DMS79 (cell line): ENCODE results near the gene ZNF750.

ENCODE experiments used
- DNase-seq: peaks from one replicate; lab custom pipeline; 2025; lab: John Stamatoyannopoulos, UW

The ZNF750 gene

GRCh38 chr17:82812058-82812457 lies 27.8 kb downstream of the ZNF750 start:
- DNase-seq: no peak

DNA sequence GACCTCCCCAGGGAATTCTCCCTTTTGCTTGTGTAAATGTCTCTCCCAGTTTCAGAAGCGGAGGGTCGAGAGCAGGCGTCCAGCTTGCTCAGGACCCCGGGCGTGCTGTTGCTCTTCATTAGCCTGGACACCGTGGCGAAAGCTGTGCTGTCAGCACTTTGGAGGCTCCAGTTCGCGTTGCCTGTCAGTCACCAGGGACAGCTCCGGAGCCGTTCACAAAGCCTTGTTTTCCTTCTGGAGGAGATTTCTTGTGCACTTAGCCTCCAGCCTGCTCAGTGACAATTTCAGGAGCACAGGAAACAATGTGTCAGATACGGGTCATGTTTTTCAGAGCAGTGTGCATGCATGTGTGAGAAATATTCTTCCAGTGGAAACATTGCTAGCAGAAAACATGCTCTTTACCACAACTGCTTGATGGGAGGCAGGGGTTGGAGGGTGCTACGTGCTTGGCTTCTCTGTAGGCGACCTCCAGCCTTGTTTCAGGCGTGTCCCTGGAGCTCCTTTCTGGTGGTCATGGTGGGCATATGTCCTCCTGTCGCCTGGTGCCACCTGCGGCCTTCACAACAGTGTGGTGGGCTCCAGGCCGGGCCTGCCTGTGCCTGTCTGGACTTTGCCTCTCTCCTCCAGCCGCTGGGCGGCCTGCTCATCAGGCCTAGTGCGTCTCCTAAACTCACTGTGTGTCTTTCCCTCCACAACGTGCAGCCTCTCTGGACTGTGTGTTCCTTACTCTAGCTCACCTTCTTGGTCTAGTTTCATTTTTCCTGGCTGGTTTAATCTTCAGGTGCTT lies 29.0 kb downstream of the ZNF750 start:
- DNase-seq: no peak

DNA sequence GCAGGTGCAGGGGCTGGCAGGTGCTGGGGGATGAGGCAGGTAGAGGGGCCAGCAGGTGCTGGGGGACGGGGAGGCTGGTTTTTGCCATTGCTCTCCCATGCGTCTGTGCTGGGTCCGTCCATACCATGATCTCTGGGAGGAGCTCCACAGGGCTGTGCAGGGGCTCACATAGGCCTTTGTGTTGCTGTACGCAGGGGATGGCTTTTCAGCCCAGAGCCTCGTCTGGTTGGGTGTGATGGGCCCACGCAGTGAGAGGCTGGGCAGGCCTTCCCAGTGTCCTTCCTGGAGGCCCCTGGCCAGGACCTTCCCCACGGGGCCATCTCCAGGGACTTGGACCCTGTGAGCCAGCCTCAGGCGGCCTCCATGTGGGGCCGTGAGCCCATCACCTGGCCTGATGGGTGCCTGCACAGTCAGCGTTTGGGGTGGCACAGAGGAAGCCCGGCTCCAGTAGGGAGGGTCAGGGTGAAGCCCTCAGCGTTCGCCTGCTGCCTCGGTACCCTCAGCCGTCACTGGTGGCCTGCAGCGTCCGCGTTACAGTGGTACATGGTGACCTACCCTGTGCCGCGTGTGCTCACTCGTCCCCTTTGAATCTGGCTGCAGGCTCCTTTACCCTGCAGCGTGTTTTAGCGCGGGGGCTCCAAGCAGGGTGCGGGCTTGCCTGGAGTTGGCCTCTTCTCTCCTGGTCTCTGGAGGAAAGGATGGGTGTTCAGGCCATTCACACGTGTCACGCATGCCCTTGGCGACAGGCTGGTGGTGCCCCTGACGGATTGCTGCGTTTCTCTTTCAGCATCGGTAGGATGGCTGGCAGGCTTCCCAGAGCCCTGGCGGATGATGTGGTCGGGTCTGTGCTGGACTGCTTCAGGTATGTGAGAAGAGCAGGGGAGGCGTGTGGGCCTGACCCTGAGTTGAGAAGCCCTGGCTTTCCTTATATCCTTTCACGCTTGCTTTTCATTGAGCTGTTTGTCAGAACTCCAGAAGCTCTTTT lies 30.6 kb downstream of the ZNF750 start:
- no peak for DNase-seq

DNA sequence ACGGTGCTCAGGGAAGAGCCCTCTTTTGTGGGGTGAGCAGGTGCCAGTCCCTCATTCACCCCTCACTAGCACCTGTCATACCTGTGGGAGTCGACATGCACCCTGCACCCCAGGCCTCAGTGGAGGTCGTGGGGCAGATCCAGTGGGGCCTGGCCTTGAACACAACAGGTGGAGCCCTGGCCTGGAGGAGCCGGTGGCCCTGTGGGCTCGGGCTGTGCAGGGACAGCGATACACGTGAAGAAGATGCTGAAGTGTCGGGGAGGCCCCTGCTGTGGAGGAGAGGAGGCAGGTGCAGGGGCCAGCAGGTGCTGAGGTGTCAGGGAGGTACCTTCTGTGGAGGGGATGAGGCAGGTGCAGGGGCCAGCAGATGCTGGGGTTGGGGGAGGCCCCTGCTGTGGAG lies 31.8 kb downstream of the ZNF750 start:
- no peak for DNase-seq

- DNase-seq: no peak
Measured at GRCh38 chr17:82807562-82807961, 32.3 kb downstream of the ZNF750 start.

GRCh38 chr17:82807101-82807500 lies 32.7 kb downstream of the ZNF750 start:
- DNase-seq: no peak

- no peak for DNase-seq
Measured at GRCh38 chr17:82806645-82807044, 33.2 kb downstream of the ZNF750 start.

- no peak for DNase-seq
Measured at GRCh38 chr17:82805823-82806222, 34.0 kb downstream of the ZNF750 start.

GRCh38 chr17:82805254-82805653 lies 34.6 kb downstream of the ZNF750 start:
- no peak for DNase-seq

GRCh38 chr17:82804442-82805191 lies 35.2 kb downstream of the ZNF750 start:
- DNase-seq: no peak

DNA sequence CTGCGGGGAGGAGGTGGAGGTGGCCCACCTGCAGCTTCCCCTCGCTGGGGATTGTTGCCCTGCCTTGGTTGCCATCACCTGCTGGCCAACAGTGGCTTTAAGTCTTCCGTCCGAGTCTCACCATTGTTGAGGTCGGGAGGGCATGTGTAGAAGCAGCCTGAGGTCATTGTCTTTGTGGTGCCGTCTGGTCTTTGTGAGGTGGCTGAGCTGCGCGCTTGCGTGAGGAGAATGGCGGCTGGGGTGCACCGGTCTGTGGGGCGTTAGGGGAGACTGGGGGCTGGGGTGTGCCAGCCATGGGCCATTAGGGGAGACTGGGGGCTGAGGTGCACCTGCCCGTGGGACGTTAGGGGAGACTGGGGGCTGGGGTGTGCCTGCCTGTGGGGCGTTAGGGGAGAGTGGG lies 36.2 kb downstream of the ZNF750 start:
- DNase-seq: no peak

- no peak for DNase-seq
Measured at GRCh38 chr17:82803185-82803584, 36.6 kb downstream of the ZNF750 start.

DNA sequence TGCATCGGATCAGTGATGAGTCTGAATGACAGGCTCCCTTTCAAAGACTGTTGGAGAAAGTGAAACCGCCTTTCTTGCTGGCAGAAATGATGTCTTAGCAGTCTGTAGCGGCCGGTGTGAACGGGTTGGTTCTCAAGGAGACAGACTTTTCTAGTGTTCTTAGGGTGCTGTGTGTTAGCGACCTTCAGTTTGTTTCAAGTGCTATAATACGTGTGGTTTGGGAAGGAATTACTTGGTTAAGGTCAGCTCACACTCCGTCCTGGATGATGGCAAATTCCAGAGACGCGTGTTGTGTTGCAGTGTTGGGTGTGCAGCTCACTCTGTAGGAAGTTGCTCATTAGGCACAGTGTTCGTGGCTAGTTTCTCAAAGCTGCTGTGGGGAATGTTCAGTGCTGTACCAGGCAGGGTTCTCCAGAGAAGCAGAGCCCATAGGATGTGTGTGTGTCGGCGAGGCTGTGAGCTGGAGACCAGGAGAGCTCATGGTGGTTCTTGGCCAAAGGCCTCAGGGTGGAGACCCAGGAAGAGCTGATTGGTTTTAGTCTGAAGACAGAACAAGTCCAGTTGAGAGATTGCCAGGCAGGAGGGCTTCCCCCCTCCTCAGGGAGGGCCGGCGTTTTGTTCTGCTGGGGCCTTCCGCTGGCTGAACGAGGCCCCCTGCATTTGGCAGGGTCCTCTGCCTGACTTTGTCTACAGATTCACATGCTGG lies 37.6 kb downstream of the ZNF750 start:
- no peak for DNase-seq

DNA sequence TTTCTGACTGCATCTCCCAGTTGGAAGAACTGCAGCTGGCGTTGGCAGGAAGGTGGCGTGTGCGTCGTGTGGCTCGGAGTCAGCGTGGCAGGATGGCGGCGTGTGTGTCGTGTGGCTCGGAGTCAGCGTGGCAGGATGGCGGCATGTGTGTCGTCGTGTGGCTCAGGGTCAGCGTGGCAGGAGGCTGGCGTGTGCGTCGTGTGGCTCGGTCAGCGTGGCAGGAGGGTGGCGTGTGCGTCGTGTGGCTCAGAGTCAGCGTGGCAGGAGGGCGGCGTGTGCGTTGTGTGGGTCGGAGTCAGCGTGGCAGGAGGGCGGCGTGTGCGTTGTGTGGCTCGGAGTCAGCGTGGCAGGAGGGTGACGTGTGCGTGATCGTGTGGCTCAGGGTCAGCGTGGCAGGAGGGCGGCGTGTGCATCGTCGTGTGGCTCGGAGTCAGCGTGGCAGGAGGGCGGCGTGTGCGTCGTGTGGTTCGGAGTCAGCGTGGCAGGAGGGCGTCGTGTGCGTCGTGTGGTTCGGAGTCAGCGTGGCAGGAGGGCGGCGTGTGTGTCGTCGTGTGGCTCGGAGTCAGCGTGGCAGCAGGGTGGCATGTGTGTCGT lies 38.3 kb downstream of the ZNF750 start:
- no peak for DNase-seq

DNA sequence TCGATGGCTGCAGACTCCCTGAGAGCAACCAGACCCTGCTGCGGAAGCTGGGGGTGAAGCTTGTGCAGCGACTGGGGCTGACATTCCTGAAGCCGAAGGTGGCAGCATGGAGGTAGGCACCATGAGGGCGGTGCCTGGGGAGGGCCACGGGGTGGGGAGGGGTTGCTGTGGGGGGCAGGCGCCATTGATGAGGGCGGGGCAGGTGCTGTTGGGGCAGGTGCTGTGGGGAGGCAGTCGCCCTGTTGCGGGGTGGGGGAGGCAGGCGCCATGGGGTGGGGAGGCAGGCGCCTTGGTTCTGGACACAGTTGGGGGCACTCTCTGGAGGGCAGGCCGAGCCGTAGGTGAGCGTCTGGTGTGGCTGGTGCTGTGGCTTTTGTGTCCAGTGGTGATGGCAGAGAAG lies 38.9 kb downstream of the ZNF750 start:
- DNase-seq: no peak

DNA sequence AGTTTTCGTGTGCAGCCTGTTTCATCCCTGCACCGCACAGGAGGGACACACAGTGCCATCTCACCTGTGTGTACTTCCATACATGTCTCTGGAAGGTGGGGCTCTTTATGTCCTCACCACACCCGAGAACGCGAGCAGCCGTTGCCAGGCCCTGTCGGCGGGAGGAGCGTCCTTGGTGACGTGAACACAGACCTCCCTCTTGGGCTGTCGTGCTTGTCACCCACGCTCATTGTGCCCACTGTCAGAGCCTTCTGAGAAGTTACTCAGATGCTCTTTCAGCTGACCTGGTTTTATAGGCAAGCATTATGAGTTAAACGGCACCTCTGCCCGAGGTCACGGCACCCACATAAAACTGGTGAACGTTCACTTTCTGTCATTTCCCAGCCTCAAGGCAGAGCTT lies 40.2 kb downstream of the ZNF750 start:
- no peak for DNase-seq

- no peak for DNase-seq
Measured at GRCh38 chr17:82798752-82799151, 41.1 kb downstream of the ZNF750 start.

- DNase-seq: no peak
Measured at GRCh38 chr17:82797061-82797460, 42.8 kb downstream of the ZNF750 start.

DNA sequence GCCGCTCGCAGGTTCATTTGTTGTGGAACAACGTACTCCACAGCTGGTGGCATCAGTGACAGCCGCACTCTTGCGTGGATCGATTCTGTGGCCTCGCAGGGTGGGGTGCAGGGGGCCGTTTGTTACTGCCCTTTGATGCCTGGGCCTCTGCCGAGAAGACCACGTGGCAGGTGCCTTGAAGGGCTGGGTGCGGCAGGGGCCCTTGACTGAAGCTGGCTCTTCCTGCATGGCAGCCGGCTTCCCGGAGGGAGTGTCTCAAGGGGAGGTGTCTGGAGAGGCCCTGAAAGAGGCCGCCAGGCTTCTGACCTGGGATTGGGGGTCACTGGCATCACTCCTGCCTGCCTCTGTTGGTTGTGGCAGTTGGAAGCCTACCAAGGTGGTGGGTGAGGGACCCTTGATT lies 44.2 kb downstream of the ZNF750 start:
- DNase-seq: no peak

GRCh38 chr17:82794781-82795482 lies 44.9 kb downstream of the ZNF750 start:
- DNase-seq: no peak
